HG02840 (cell line): ENCODE measurements around the gene GPR4.

Source experiments
- ATAC-seq: cut with Tn5 transposase; IDR thresholded peaks from one replicate; pipeline ENCODE4 v1.9.1; 2021; ENCODE audit warnings: mild to moderate bottlenecking, moderate library complexity, moderate number of reproducible peaks; ENCODE audit not compliant: unreplicated experiment, low FRiP score

The GPR4 gene

GRCh38 chr19:45591004-45591637, 10.9 kb downstream of the GPR4 start:
- ATAC-seq: no peak

GRCh38 chr19:45590300-45591003, 11.6 kb downstream of the GPR4 start:
- ATAC-seq: no peak

- ATAC-seq: no peak
Observed at GRCh38 chr19:45589768-45590167, 12.2 kb downstream of the GPR4 start.

- no peak for ATAC-seq
Observed at GRCh38 chr19:45587873-45588272, 14.1 kb downstream of the GPR4 start.

GRCh38 chr19:45585158-45585577, 16.8 kb downstream of the GPR4 start:
- no peak for ATAC-seq

- ATAC-seq: peak; percentile 95
Observed at GRCh38 chr19:45584332-45585157, 17.5 kb downstream of the GPR4 start, which contains the start of gene OPA3. OPA3 (minus strand) TSS chr19:45584802; CDS start chr19:45584764, 38 bp downstream.

- ATAC-seq: no peak
Observed at GRCh38 chr19:45581576-45581975, 20.4 kb downstream of the GPR4 start.

- no peak for ATAC-seq
Observed at GRCh38 chr19:45578861-45579260, 23.2 kb downstream of the GPR4 start.

- no peak for ATAC-seq
Observed at GRCh38 chr19:45577111-45577905, 24.7 kb downstream of the GPR4 start.

- ATAC-seq: no peak
Observed at GRCh38 chr19:45576682-45577081, 25.3 kb downstream of the GPR4 start.

- no peak for ATAC-seq
Observed at GRCh38 chr19:45575216-45575615, 26.8 kb downstream of the GPR4 start.

- ATAC-seq: no peak
Observed at GRCh38 chr19:45574526-45574925, 27.5 kb downstream of the GPR4 start.

GRCh38 chr19:45571457-45572220, 30.4 kb downstream of the GPR4 start:
- no peak for ATAC-seq

GRCh38 chr19:45569619-45570421, 32.2 kb downstream of the GPR4 start:
- no peak for ATAC-seq

- no peak for ATAC-seq
Observed at GRCh38 chr19:45568732-45569131, 33.3 kb downstream of the GPR4 start.

- ATAC-seq: no peak
Observed at GRCh38 chr19:45567609-45568008, 34.4 kb downstream of the GPR4 start.

- no peak for ATAC-seq
Observed at GRCh38 chr19:45564131-45564780, 37.8 kb downstream of the GPR4 start.

GRCh38 chr19:45560686-45561085, 41.3 kb downstream of the GPR4 start:
- ATAC-seq: no peak
